Gastrocnemius medialis (tissue), 4 donors: ENCODE results near the gene ZNF415. TPM values are rescaled to one million over a fixed set of nuclear protein-coding genes. Genes with fewer than 3 reads are reported as not detected.

ENCODE experiments used
- ATAC-seq, 2 donors: fragments of 150-250 bp; one replicate each; pipeline ENCODE4 v1.9.1; 2016
- DNase-seq, 2 donors: peaks; one replicate each; pipeline ENCODE4 v3.0.0-alpha.2; 2019
- H3K27ac ChIP-seq, 4 donors: fragments of 200-600 bp; sonication (generic); 1 replicate in 1 of 4; 2 replicates in 3 of 4; pipeline ENCODE4 v1.5.1; 2016 to 2018; ENCODE audit warnings: mild to moderate bottlenecking in 2 of 4, moderate library complexity in 1 of 4
- H3K27me3 ChIP-seq, 3 donors: fragments of 200-600 bp; sonication (generic) in 2 of 3; 1 replicate in 1 of 3; 2 replicates in 2 of 3; pipeline versions ENCODE4 v1.5.1 to v1.6.0; 2016 to 2019; ENCODE audit warnings: mild to moderate bottlenecking in 1 of 3, moderate library complexity in 1 of 3
- H3K36me3 ChIP-seq, 2 donors: fragments of 200-600 bp; sonication (generic) in 1 of 2; one replicate each; pipeline ENCODE4 v1.5.1; 2017 to 2018
- H3K4me1 ChIP-seq, 2 donors: fragments of 200-600 bp; sonication (generic) in 1 of 2; one replicate each; pipeline ENCODE4 v1.5.1; 2016 to 2017; ENCODE audit warnings: mild to moderate bottlenecking in 2 of 2
- H3K4me3 ChIP-seq, 4 donors: fragments of 200-600 bp; sonication (generic) in 3 of 4; 1 replicate in 1 of 4; 2 replicates in 3 of 4; pipeline ENCODE4 v1.5.1; 2016 to 2019; ENCODE audit warnings: mild to moderate bottlenecking in 2 of 4
- H3K9me3 ChIP-seq, 3 donors: fragments of 200-600 bp; sonication (generic) in 2 of 3; 1 replicate in 1 of 3; 2 replicates in 2 of 3; pipeline ENCODE4 v1.5.1; 2016 to 2019
- CTCF ChIP-seq, 5 experiments: fragments of 450-650 bp in 3 of 5; fragments of 200-600 bp in 2 of 5; sonication (generic) in 2 of 5; IDR thresholded peaks in 4 of 5; conservative IDR thresholded peaks in 1 of 5; 1 replicate in 4 of 5; 2 replicates in 1 of 5; pipeline ENCODE4 v1.5.1; 2016 to 2019; ENCODE audit warnings: antibody characterized with exemption in 5 of 5, mild to moderate bottlenecking in 3 of 5, moderate library complexity in 3 of 5
- POLR2A ChIP-seq, 2 donors: fragments of 450-650 bp; IDR thresholded peaks; one replicate each; pipeline ENCODE4 v1.6.1; 2017; ENCODE audit warnings: antibody characterized with exemption in 2 of 2, mild to moderate bottlenecking in 2 of 2, moderate library complexity in 2 of 2
- in situ Hi-C, 4 donors: fragments of 200-750 bp; cut with MboI; loops; one replicate each; pipeline versions ENCODE4 v1.15.0 to v1.8.0; 2017; ENCODE audit warnings: low sequenced_read_pairs in 4 of 4
- intact Hi-C: fragments of 100-400 bp; cut with DNase I; formaldehyde crosslinking; loops from one replicate; pipeline ENCODE4 v1.15.1; 2023; ENCODE audit warnings: low total_unique reads
- total RNA-seq, 4 donors: library from RNA; depleted of rRNA; stranded (reverse); fragments of >200 nt; gene quantifications; one replicate each; pipeline versions ENCODE4 v1.1.0 to v1.2.3, GENCODE V29; 2016

Gene ZNF415
- total RNA-seq, 4 donors from 2014 or later: 1.6 to 4.0 (median 3.7) TPM

DNA sequence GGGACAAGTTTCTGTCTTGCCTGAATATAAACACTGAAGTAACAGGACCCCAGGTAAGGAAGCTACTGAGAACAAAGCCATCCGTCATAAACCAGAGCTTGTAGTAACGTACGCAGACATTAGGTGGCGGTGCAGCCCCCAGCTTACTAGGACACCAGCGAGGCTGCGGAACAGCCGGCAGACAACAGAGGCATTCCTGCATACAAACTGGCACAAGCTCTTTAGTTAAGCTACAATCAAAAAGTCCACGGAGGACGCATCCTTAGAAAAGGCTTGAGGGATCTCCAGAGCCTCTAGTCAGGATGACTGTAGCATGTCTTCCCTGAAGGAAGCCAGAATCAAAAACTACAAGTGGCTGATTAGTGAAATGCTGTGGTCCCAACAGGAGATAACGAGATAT is 55.7 kb downstream of the ZNF415 start:
- Histone ChIP-seq H3K27ac (peak overlapping the region in 2 of 4 donors; percentile 18 to 51), H3K36me3 (peaks cover 4 to 65% of the 10 kb centered on the region in 2 donors), H3K4me3 (no peak overlapping the region), H3K4me1 (peaks cover 0 to 2% of the 10 kb centered on the region in 2 donors), H3K27me3 (no peaks in the 10 kb centered on the region), H3K9me3 (peaks cover 0 to 9% (median 3%) of the 10 kb centered on the region in 3 donors)
- in situ Hi-C loops: no loop called here
- ATAC-seq (no peak), DNase-seq (peak in 1 of 2 donors; percentile 14)
- TF ChIP-seq CTCF (IDR thresholded peaks at IDR 0.05 in 4 of 5, conservative IDR thresholded peaks at IDR 0.05 in 1 of 5) (peak in 4 of 5 experiments; percentile 33 to 57 (median 42)), POLR2A (IDR thresholded peaks at IDR 0.05) (no peak)
- intact Hi-C loops: no loop called here

DNA sequence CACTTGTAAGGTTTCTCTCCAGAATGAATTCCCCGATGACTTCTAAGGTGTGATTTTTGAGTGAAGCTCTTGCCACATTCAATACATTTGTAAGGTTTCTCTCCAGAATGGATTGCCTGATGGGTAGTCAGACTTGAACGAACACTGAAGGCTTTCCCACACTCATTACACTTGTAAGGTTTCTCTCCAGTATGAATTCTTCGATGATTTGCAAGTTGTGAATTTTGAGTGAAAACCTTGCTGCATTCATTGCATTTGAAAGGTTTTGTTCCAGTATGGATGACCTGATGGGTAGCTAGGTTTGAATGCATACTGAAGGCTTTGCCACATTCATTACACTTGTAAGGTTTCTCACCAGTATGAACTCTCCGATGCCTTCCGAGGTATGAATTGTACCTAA is 63.9 kb downstream of the ZNF415 start:
- ATAC-seq: no peak
- Histone ChIP-seq H3K9me3 (peaks cover 6 to 44% (median 27%) of the 10 kb centered on the region in 3 donors), H3K36me3 (peaks cover 25 to 82% of the 10 kb centered on the region in 2 donors), H3K4me3 (peak overlapping the region in 1 of 4 donors; percentile 41), H3K4me1 (no peaks in the 10 kb centered on the region), H3K27ac (no peak overlapping the region), H3K27me3 (no peaks in the 10 kb centered on the region)
- intact Hi-C loops: no loop called here
- no peak for DNase-seq
- TF ChIP-seq POLR2A (IDR thresholded peaks at IDR 0.05) (no peak), CTCF (IDR thresholded peaks at IDR 0.05 in 4 of 5, conservative IDR thresholded peaks at IDR 0.05 in 1 of 5) (no peak)
- in situ Hi-C loops: no loop called here

GRCh38 chr19:53068199-53068598 is 64.5 kb downstream of the ZNF415 start:
- ATAC-seq (no peak), DNase-seq (no peak)
- intact Hi-C loops: no loop called here
- in situ Hi-C loops: no loop called here
- Histone ChIP-seq H3K4me3 (peak overlapping the region in 1 of 4 donors; percentile 41), H3K4me1 (no peaks in the 10 kb centered on the region), H3K27ac (no peak overlapping the region), H3K9me3 (peaks cover 6 to 43% (median 27%) of the 10 kb centered on the region in 3 donors), H3K27me3 (no peaks in the 10 kb centered on the region), H3K36me3 (peaks cover 24 to 75% of the 10 kb centered on the region in 2 donors)
- TF ChIP-seq CTCF (IDR thresholded peaks at IDR 0.05 in 4 of 5, conservative IDR thresholded peaks at IDR 0.05 in 1 of 5) (no peak), POLR2A (IDR thresholded peaks at IDR 0.05) (no peak)

DNA sequence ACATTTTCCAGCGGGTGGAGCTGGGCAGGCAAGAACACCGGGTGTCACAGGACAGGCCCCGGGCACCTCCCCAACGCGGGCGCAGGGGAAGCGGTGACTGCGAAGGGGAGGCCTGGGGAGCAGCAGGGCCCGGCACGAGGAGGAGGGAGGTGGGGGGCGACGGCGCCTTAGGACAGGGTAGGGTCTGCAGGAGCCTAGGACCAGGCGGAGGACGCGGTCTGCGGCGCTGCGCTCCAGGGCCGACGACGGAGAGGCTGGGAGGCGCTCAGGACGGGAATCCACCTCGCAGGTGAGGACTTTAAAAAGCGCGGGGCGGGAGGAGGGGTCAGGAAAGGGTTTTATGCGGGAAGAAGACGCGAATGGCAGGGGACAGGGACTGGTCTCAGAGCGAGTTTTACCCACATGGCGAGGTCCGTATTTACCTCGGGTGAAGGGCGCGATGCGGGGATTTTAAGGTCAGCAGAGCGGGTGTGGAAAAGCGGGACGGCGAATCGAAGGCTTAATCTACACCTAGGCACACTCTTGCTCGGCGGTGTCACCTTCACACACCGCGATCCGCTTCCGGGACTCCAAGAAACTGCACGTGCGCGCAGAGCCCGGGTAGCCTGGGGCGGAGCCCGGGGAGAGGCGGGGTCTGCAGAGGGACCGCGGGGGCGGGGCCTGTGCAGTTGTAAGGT is 74.7 kb downstream of the ZNF415 start:
- TF ChIP-seq CTCF (IDR thresholded peaks at IDR 0.05 in 4 of 5, conservative IDR thresholded peaks at IDR 0.05 in 1 of 5): no peak
- no peak for TF ChIP-seq POLR2A (IDR thresholded peaks at IDR 0.05)
- no peaks in the 10 kb centered on the region for H3K4me1 ChIP-seq
- no peak overlapping the region for H3K4me3 ChIP-seq
- no peak for DNase-seq
- H3K27me3 ChIP-seq: peaks cover 6 to 18% (median 9%) of the 10 kb centered on the region in 3 donors
- intact Hi-C loops: no loop called here
- H3K9me3 ChIP-seq: no peaks in the 10 kb centered on the region
- ATAC-seq: no peak
- no peaks in the 10 kb centered on the region for H3K36me3 ChIP-seq
- in situ Hi-C loops: no loop called here
- H3K27ac ChIP-seq: no peak overlapping the region

Other genes starting within 250 kb of the ZNF415 start
- gene ZNF320, start 235.3 kb downstream of the ZNF415 start, total RNA-seq: 1 to 10 TPM in 3 of 4 donors, not detected in 1; 1.3 to 2.7 (median 2.5) TPM
- gene ZNF888, start 209.5 kb downstream of the ZNF415 start, total RNA-seq: under 1 TPM; 0.15 to 0.29 (median 0.20) TPM
- 1 to 10 TPM; 1.0 to 3.1 (median 1.6) TPM for gene ZNF816, start 170.0 kb downstream of the ZNF415 start, total RNA-seq
- under 1 TPM in 1 of 4 donors, not detected in 3; 0.12 TPM for gene ERVV-1, start 119.0 kb downstream of the ZNF415 start, total RNA-seq
- gene ERVV-2, start 88.2 kb downstream of the ZNF415 start, total RNA-seq: not detected
- gene ZNF160, start 29.5 kb downstream of the ZNF415 start, total RNA-seq: 10 to 100 TPM in 3 of 4 donors, 1 to 10 TPM in 1; 8.3 to 20.7 (median 11.9) TPM
- 1 to 10 TPM; 3.0 to 5.1 (median 4.5) TPM for gene ZNF347, start 26.1 kb upstream of the ZNF415 start, total RNA-seq
- gene ZNF665, start 60.4 kb upstream of the ZNF415 start, total RNA-seq: under 1 TPM in 2 of 4 donors, not detected in 2; 0.13 to 0.27 TPM
- 1 to 10 TPM; 1.7 to 7.2 (median 4.8) TPM for gene ZNF677, start 122.0 kb upstream of the ZNF415 start, total RNA-seq
- gene VN1R2, start 125.4 kb upstream of the ZNF415 start, total RNA-seq: not detected
- gene VN1R4, start 134.8 kb upstream of the ZNF415 start, total RNA-seq: not detected
- gene ZNF845, start 200.8 kb upstream of the ZNF415 start, total RNA-seq: 1 to 10 TPM in 3 of 4 donors, under 1 TPM in 1; 1.00 to 2.3 (median 1.4) TPM
- under 1 TPM; 0.26 to 0.92 (median 0.30) TPM for gene ZNF525, start 232.8 kb upstream of the ZNF415 start, total RNA-seq